ENCODE data around the gene LGALS7B.
"Not testable (repeated sequence)": the region's sequence is repeated elsewhere in the genome, so short reads cannot be mapped to it uniquely, and the experiment has no call there.

Gene LGALS7B

GRCh38 chr19:38765214-38765613 is 23.8 kb upstream of the LGALS7B start:
- Histone ChIP-seq H3K9me2 (replicated peaks; ENCODE audit: insufficient read depth, low read length) (no peaks in the 10 kb centered on the region), H3K79me2 (ENCODE audit: insufficient read depth, low read length) (no peaks in the 10 kb centered on the region), H3K4me2 (ENCODE audit: low read depth, low read length, poor library complexity, severe bottlenecking) (no peak overlapping the region), H3F3A (ENCODE audit: insufficient read depth) (no peaks in the 10 kb centered on the region), H4K20me1 (ENCODE audit: low read depth, low read length) (no peaks in the 10 kb centered on the region), H3K9ac (ENCODE audit: low read length) (no peak overlapping the region), H3K4me3 (ENCODE audit: insufficient read depth, low read length, poor library complexity, severe bottlenecking) (no peak overlapping the region), H3K27ac (ENCODE audit: low read depth, low read length) (no peak overlapping the region), H3K36me3 (ENCODE audit: low read length) (no peaks in the 10 kb centered on the region), H3K9me3 (ENCODE audit: insufficient read depth, low read length) (no peaks in the 10 kb centered on the region), H2AFZ (ENCODE audit: low read depth, low read length, severe bottlenecking) (no peak overlapping the region), H3K27me3 (ENCODE audit: low read length) (no peaks in the 10 kb centered on the region)
- TF ChIP-seq EZH2phosphoT487 (conservative IDR thresholded peaks at IDR 0.05; ENCODE audit: low read length) (no peak), CTCF (IDR thresholded peaks at IDR 0.05; ENCODE audit: insufficient read depth, low read length, poor library complexity, severe bottlenecking) (no peak)

GRCh38 chr19:38766276-38767047 is 22.5 kb upstream of the LGALS7B start:
- Histone ChIP-seq H3F3A (ENCODE audit: insufficient read depth) (no peaks in the 10 kb centered on the region), H3K27ac (ENCODE audit: low read depth, low read length) (no peak overlapping the region), H3K27me3 (ENCODE audit: low read length) (no peaks in the 10 kb centered on the region), H3K4me2 (ENCODE audit: low read depth, low read length, poor library complexity, severe bottlenecking) (no peak overlapping the region), H3K79me2 (ENCODE audit: insufficient read depth, low read length) (no peaks in the 10 kb centered on the region), H4K20me1 (ENCODE audit: low read depth, low read length) (no peaks in the 10 kb centered on the region), H2AFZ (ENCODE audit: low read depth, low read length, severe bottlenecking) (no peak overlapping the region), H3K9ac (ENCODE audit: low read length) (no peak overlapping the region), H3K9me2 (replicated peaks; ENCODE audit: insufficient read depth, low read length) (no peaks in the 10 kb centered on the region), H3K36me3 (ENCODE audit: low read length) (no peaks in the 10 kb centered on the region), H3K4me3 (ENCODE audit: insufficient read depth, low read length, poor library complexity, severe bottlenecking) (no peak overlapping the region), H3K9me3 (ENCODE audit: insufficient read depth, low read length) (no peaks in the 10 kb centered on the region)
- no peak for TF ChIP-seq EZH2phosphoT487 (conservative IDR thresholded peaks at IDR 0.05; ENCODE audit: low read length)

GRCh38 chr19:38769635-38770211 is 19.3 kb upstream of the LGALS7B start:
- Histone ChIP-seq H3F3A (ENCODE audit: insufficient read depth) (no peaks in the 10 kb centered on the region), H3K9me3 (ENCODE audit: insufficient read depth, low read length) (no peaks in the 10 kb centered on the region), H3K36me3 (ENCODE audit: low read length) (no peaks in the 10 kb centered on the region), H3K27ac (ENCODE audit: low read depth, low read length) (no peak overlapping the region), H3K79me2 (ENCODE audit: insufficient read depth, low read length) (no peaks in the 10 kb centered on the region), H3K9me2 (replicated peaks; ENCODE audit: insufficient read depth, low read length) (no peaks in the 10 kb centered on the region), H3K4me2 (ENCODE audit: low read depth, low read length, poor library complexity, severe bottlenecking) (peak overlapping the region; percentile 35), H4K20me1 (ENCODE audit: low read depth, low read length) (no peaks in the 10 kb centered on the region), H3K9ac (ENCODE audit: low read length) (peak overlapping the region; percentile 41; the same call in 1 of the 2 replicates), H2AFZ (ENCODE audit: low read depth, low read length, severe bottlenecking) (peak overlapping the region; percentile 98), H3K27me3 (ENCODE audit: low read length) (no peaks in the 10 kb centered on the region), H3K4me3 (ENCODE audit: insufficient read depth, low read length, poor library complexity, severe bottlenecking) (no peak overlapping the region)
- TF ChIP-seq CTCF (IDR thresholded peaks at IDR 0.05; ENCODE audit: insufficient read depth, low read length, poor library complexity, severe bottlenecking) (peak; percentile 45), EZH2phosphoT487 (conservative IDR thresholded peaks at IDR 0.05; ENCODE audit: low read length) (no peak)

- not testable (repeated sequence) for H4K20me1 ChIP-seq (ENCODE audit: low read depth, low read length); H3K79me2 ChIP-seq (ENCODE audit: insufficient read depth, low read length); H3K27ac ChIP-seq (ENCODE audit: low read depth, low read length); H3K9ac ChIP-seq (ENCODE audit: low read length); H3K9me3 ChIP-seq (ENCODE audit: insufficient read depth, low read length); H3K9me2 ChIP-seq (replicated peaks; ENCODE audit: insufficient read depth, low read length); H3K36me3 ChIP-seq (ENCODE audit: low read length); H3K27me3 ChIP-seq (ENCODE audit: low read length); H3F3A ChIP-seq (ENCODE audit: insufficient read depth); H3K4me3 ChIP-seq (ENCODE audit: insufficient read depth, low read length, poor library complexity, severe bottlenecking); H3K4me2 ChIP-seq (ENCODE audit: low read depth, low read length, poor library complexity, severe bottlenecking)
- peak overlapping the region; percentile 98 for H2AFZ ChIP-seq (ENCODE audit: low read depth, low read length, severe bottlenecking)
Measured at GRCh38 chr19:38770228-38770948, 18.6 kb upstream of the LGALS7B start.

GRCh38 chr19:38770949-38771275 is 18.1 kb upstream of the LGALS7B start:
- H3K9ac ChIP-seq (ENCODE audit: low read length); H3K27me3 ChIP-seq (ENCODE audit: low read length); H3K4me2 ChIP-seq (ENCODE audit: low read depth, low read length, poor library complexity, severe bottlenecking); H3K9me2 ChIP-seq (replicated peaks; ENCODE audit: insufficient read depth, low read length); H3K79me2 ChIP-seq (ENCODE audit: insufficient read depth, low read length); H3F3A ChIP-seq (ENCODE audit: insufficient read depth); H3K9me3 ChIP-seq (ENCODE audit: insufficient read depth, low read length); H3K27ac ChIP-seq (ENCODE audit: low read depth, low read length); H4K20me1 ChIP-seq (ENCODE audit: low read depth, low read length); H2AFZ ChIP-seq (ENCODE audit: low read depth, low read length, severe bottlenecking); H3K36me3 ChIP-seq (ENCODE audit: low read length); H3K4me3 ChIP-seq (ENCODE audit: insufficient read depth, low read length, poor library complexity, severe bottlenecking): not testable (repeated sequence)

- H3K9ac ChIP-seq (ENCODE audit: low read length); H3K27ac ChIP-seq (ENCODE audit: low read depth, low read length); H3K9me3 ChIP-seq (ENCODE audit: insufficient read depth, low read length); H2AFZ ChIP-seq (ENCODE audit: low read depth, low read length, severe bottlenecking); H3K36me3 ChIP-seq (ENCODE audit: low read length); H3K79me2 ChIP-seq (ENCODE audit: insufficient read depth, low read length); H3K27me3 ChIP-seq (ENCODE audit: low read length); H3K4me2 ChIP-seq (ENCODE audit: low read depth, low read length, poor library complexity, severe bottlenecking); H3K4me3 ChIP-seq (ENCODE audit: insufficient read depth, low read length, poor library complexity, severe bottlenecking); H3F3A ChIP-seq (ENCODE audit: insufficient read depth); H4K20me1 ChIP-seq (ENCODE audit: low read depth, low read length); H3K9me2 ChIP-seq (replicated peaks; ENCODE audit: insufficient read depth, low read length): not testable (repeated sequence)
Measured at GRCh38 chr19:38771569-38771968, 17.4 kb upstream of the LGALS7B start.
